Measurements from ENCODE around the gene IDH3A.

- peak; percentile 51 to 74 (median 64) for TF ChIP-seq CTCF (IDR thresholded peaks at IDR 0.05)
- TF ChIP-seq POLR2A (IDR thresholded peaks at IDR 0.05), result no peak
Measured at GRCh38 chr15:78195735-78196201, 46.6 kb downstream of the IDH3A start.
